Neural cell (in vitro differentiated cells): ENCODE measurements around the gene CCL2. TPM values are rescaled to one million over a fixed set of nuclear protein-coding genes. Genes with fewer than 3 reads are reported as not detected.

Source experiments
- H2AFZ ChIP-seq: fragments of 200-600, 300-800 bp; sonication (generic), shearing (Covaris generic); 2 replicates; pipeline ENCODE4 v1.6.0; 2014; ENCODE audit warnings: low read depth, mild to moderate bottlenecking, antibody characterized with exemption, low read length, moderate library complexity
- H3F3A ChIP-seq: fragments of 200-600 bp; shearing (Covaris generic); 2 replicates; pipeline ENCODE4 v1.6.1; 2016; ENCODE audit warnings: mild to moderate bottlenecking, moderate library complexity, mixed read lengths, antibody characterized with exemption, low read length; ENCODE audit not compliant: insufficient read depth, poor library complexity, severe bottlenecking
- H3K27ac ChIP-seq: fragments of 200-600, 300-800 bp; sonication (generic), shearing (Covaris generic); 2 replicates; pipeline ENCODE4 v1.5.1; 2014; ENCODE audit warnings: mild to moderate bottlenecking, low read length, moderate library complexity
- H3K27me3 ChIP-seq: fragments of 300-800, 200-600 bp; sonication (generic), shearing (Covaris generic); 2 replicates; pipeline ENCODE4 v1.6.0; 2014; ENCODE audit warnings: mild to moderate bottlenecking, low read depth, low read length, moderate library complexity; ENCODE audit not compliant: insufficient read depth
- H3K36me3 ChIP-seq: fragments of 300-800, 200-600 bp; sonication (generic), shearing (Covaris generic); 2 replicates; pipeline ENCODE4 v1.5.1; 2014; ENCODE audit warnings: mild to moderate bottlenecking, antibody characterized with exemption, low read length, moderate library complexity; ENCODE audit not compliant: insufficient read depth
- H3K4me2 ChIP-seq: fragments of 300-800, 200-600 bp; sonication (generic), shearing (Covaris generic); 2 replicates; pipeline ENCODE4 v1.6.0; 2014; ENCODE audit warnings: mild to moderate bottlenecking, low read length
- H3K4me3 ChIP-seq: fragments of 300-800, 200-600 bp; sonication (generic), shearing (Covaris generic); 2 replicates; pipeline ENCODE4 v1.5.1; 2014; ENCODE audit warnings: mild to moderate bottlenecking, low read length, moderate library complexity
- H3K79me2 ChIP-seq: fragments of 200-600 bp; shearing (Covaris generic); replicated peaks from 2 replicates; pipeline ENCODE4 v1.6.0; 2014; ENCODE audit warnings: mild to moderate bottlenecking, low read length, moderate library complexity; ENCODE audit not compliant: insufficient read depth
- H3K9ac ChIP-seq: fragments of 300-800, 200-600 bp; sonication (generic), shearing (Covaris generic); 2 replicates; pipeline ENCODE4 v1.6.1; 2016; ENCODE audit warnings: mild to moderate bottlenecking, low read length, mixed read lengths
- H3K9me2 ChIP-seq: fragments of 200-600 bp; shearing (Covaris generic); 2 replicates; pipeline ENCODE4 v1.6.1; 2016; ENCODE audit warnings: mild to moderate bottlenecking, low read length, mixed read lengths; ENCODE audit not compliant: insufficient read depth
- H3K9me3 ChIP-seq: fragments of 200-600, 300-800 bp; sonication (generic), shearing (Covaris generic); 2 replicates; pipeline ENCODE4 v1.6.1; 2016; ENCODE audit warnings: mild to moderate bottlenecking, mixed run types, low read length, moderate library complexity, mixed read lengths
- H4K20me1 ChIP-seq: fragments of 200-600 bp; shearing (Covaris generic); 2 replicates; pipeline ENCODE4 v1.6.1; 2016; ENCODE audit warnings: mild to moderate bottlenecking, mixed run types; ENCODE audit not compliant: insufficient read depth
- CTCF ChIP-seq: fragments of 450-650 bp; IDR thresholded peaks from 2 replicates; pipeline ENCODE4 v1.5.1; 2014; ENCODE audit warnings: antibody characterized with exemption, mild to moderate bottlenecking, moderate library complexity; ENCODE audit not compliant: poor library complexity, severe bottlenecking
- EZH2 ChIP-seq: fragments of 200-600, 300-800 bp; shearing (Covaris generic), sonication (generic); IDR thresholded peaks from 2 replicates; pipeline ENCODE4 v1.6.1; 2014; ENCODE audit warnings: antibody characterized with exemption, low read length, borderline replicate concordance, mild to moderate bottlenecking; ENCODE audit not compliant: insufficient read depth, poor library complexity, severe bottlenecking
- MXI1 ChIP-seq: fragments of 450-650 bp; conservative IDR thresholded peaks from 2 replicates; pipeline ENCODE4 v1.6.1; 2014; ENCODE audit warnings: antibody characterized with exemption, mild to moderate bottlenecking; ENCODE audit not compliant: poor library complexity, severe bottlenecking
- POLR2AphosphoS5 ChIP-seq: IDR thresholded peaks from 2 replicates; pipeline ENCODE4 v1.6.1; 2012
- RAD21 ChIP-seq: fragments of 450-650 bp; conservative IDR thresholded peaks from 2 replicates; pipeline ENCODE4 v1.6.1; 2014; ENCODE audit warnings: antibody characterized with exemption, mild to moderate bottlenecking, moderate library complexity
- SMC3 ChIP-seq: fragments of 450-650 bp; conservative IDR thresholded peaks from 2 replicates; pipeline ENCODE4 v1.6.1; 2014; ENCODE audit warnings: antibody characterized with exemption, mild to moderate bottlenecking, moderate library complexity; ENCODE audit not compliant: poor library complexity
- TAF1 ChIP-seq: IDR thresholded peaks from 2 replicates; pipeline ENCODE4 v1.6.1; 2012; ENCODE audit warnings: low read depth
- polyA plus RNA-seq: library from polyadenylated mRNA; depleted of rRNA; stranded (reverse); fragments of >200 nt; gene quantifications from 2 replicates; pipeline ENCODE4 v1.2.3, GENCODE V29; 2014
- TF ChIP-seq, protein P1 (sequence below): IDR thresholded peaks from 2 replicates; pipeline ENCODE4 v1.6.1; 2012; ENCODE audit warnings: borderline replicate concordance

CCL2 gene
- polyA plus RNA-seq, 1 donor from 2014 or later: 0.57 TPM

DNA sequence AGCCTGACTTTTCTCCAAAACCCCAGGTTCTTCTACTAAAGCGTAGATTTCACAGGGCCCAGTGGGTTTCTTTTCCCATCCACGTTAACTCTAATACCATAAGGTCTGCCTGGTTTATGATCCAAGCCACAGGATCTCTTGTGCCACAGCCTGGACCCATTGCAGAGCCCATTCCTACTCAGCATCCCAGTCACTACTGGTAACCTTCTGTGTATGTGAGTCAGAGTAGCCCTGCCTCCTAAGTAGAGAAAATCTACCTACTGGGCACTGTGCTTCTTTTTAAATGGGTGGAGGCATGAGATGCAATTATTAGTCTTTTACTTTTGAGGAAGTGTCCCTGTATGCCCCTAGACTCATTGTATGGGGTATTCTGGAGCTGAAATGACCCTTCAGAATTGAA, 43.9 kb downstream of the CCL2 start:
- Histone ChIP-seq H3F3A (no peaks in the 10 kb centered on the region), H3K27me3 (no peaks in the 10 kb centered on the region), H2AFZ (no peak overlapping the region), H3K36me3 (no peaks in the 10 kb centered on the region), H3K27ac (no peak overlapping the region), H3K4me2 (no peak overlapping the region), H3K9me2 (no peaks in the 10 kb centered on the region), H3K9me3 (no peaks in the 10 kb centered on the region), H3K4me3 (no peak overlapping the region), H3K9ac (no peak overlapping the region), H4K20me1 (no peaks in the 10 kb centered on the region), H3K79me2 (no peaks in the 10 kb centered on the region)
- TF ChIP-seq, protein P1, sequence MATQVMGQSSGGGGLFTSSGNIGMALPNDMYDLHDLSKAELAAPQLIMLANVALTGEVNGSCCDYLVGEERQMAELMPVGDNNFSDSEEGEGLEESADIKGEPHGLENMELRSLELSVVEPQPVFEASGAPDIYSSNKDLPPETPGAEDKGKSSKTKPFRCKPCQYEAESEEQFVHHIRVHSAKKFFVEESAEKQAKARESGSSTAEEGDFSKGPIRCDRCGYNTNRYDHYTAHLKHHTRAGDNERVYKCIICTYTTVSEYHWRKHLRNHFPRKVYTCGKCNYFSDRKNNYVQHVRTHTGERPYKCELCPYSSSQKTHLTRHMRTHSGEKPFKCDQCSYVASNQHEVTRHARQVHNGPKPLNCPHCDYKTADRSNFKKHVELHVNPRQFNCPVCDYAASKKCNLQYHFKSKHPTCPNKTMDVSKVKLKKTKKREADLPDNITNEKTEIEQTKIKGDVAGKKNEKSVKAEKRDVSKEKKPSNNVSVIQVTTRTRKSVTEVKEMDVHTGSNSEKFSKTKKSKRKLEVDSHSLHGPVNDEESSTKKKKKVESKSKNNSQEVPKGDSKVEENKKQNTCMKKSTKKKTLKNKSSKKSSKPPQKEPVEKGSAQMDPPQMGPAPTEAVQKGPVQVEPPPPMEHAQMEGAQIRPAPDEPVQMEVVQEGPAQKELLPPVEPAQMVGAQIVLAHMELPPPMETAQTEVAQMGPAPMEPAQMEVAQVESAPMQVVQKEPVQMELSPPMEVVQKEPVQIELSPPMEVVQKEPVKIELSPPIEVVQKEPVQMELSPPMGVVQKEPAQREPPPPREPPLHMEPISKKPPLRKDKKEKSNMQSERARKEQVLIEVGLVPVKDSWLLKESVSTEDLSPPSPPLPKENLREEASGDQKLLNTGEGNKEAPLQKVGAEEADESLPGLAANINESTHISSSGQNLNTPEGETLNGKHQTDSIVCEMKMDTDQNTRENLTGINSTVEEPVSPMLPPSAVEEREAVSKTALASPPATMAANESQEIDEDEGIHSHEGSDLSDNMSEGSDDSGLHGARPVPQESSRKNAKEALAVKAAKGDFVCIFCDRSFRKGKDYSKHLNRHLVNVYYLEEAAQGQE: no peak
- TF ChIP-seq RAD21: no peak
- no peak for TF ChIP-seq TAF1
- no peak for TF ChIP-seq CTCF
- no peak for TF ChIP-seq EZH2
- no peak for TF ChIP-seq SMC3

DNA sequence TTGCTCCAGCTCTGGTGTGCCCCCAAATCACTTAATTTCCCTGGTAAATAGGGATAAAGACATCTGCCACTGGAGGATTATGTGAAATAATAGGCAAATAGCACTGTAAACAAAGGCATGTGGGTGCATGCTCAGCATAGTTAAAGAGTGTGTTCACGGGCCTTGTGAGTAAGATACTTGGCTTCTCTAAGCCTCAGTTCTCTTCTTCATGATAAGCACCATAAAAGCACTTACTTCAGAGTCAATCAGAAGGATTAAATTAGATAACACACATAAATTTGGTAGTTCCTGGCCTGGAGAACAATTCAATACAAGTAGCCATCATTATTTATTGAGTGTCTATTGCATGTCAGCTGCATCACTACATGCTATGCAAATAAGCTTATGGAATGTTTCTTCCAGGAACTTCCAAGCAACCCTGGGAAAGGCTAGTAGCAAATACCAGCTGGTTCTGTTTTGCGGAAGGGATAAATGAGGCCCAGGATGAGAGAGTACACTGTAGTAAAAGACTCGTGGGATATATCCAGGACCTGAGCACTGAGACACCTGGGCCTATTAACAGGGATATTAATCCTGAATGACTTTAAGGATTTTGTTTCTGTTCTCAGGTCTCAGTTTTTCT, 45.0 kb downstream of the CCL2 start:
- H3K9me2 ChIP-seq: no peaks in the 10 kb centered on the region
- H3K4me2 ChIP-seq: no peak overlapping the region

More for the DNA sequence above, 45.0 kb downstream of the CCL2 start:
- Histone ChIP-seq H3F3A (no peaks in the 10 kb centered on the region), H3K4me3 (no peak overlapping the region), H3K27me3 (no peaks in the 10 kb centered on the region), H3K9ac (no peak overlapping the region), H3K9me3 (no peaks in the 10 kb centered on the region), H3K79me2 (no peaks in the 10 kb centered on the region), H3K36me3 (no peaks in the 10 kb centered on the region), H2AFZ (no peak overlapping the region), H4K20me1 (no peaks in the 10 kb centered on the region), H3K27ac (no peak overlapping the region)
- TF ChIP-seq CTCF (no peak), MXI1 (no peak), EZH2 (no peak), TAF1 (no peak), POLR2AphosphoS5 (no peak), RAD21 (no peak)
- TF ChIP-seq, protein P1: no peak
